SK-N-SH (cell line): ENCODE measurements around the gene GPT2. TPM values are rescaled to one million over a fixed set of nuclear protein-coding genes. Genes with fewer than 3 reads are reported as not detected.

ENCODE experiments used
- CTCF ChIA-PET: fragments of 300-600, 350-600 bp; formaldehyde crosslinking; extraction: SDS; loops from one replicate; lab custom pipeline; 2021; lab: Yijun Ruan, JAX
- POLR2A ChIA-PET: fragments of 350-600 bp; sonication (Branson Sonifier 250); formaldehyde crosslinking; extraction: SDS; loops from one replicate; lab custom pipeline; 2020; ENCODE audit warnings: antibody characterized with exemption, inconsistent platforms; lab: Yijun Ruan, JAX
- DNase-seq: peaks from one replicate; pipeline ENCODE4 v3.0.0; 2012
- H2AFZ ChIP-seq: fragments of 200-600 bp; sonication (generic); 2 replicates; pipeline ENCODE4 v1.8.1; 2016; ENCODE audit warnings: antibody characterized with exemption, mild to moderate bottlenecking, low read depth
- H3F3A ChIP-seq: fragments of 200-600 bp; sonication (generic); replicated peaks from 2 replicates; pipeline ENCODE3; 2016; ENCODE audit warnings: antibody characterized with exemption, mild to moderate bottlenecking; ENCODE audit not compliant: insufficient read depth
- H3K27ac ChIP-seq, 2 experiments: fragments of 200-500 bp in 1 of 2; fragments of 200-600 bp in 1 of 2; sonication (Bioruptor generic) in 1 of 2; sonication (generic), shearing (Covaris generic) in 1 of 2; 2 replicates each; pipeline versions ENCODE4 v1.5.1 to v1.6.1; 2014 to 2016; ENCODE audit warnings: low read depth in 2 of 2, inconsistent platforms in 1 of 2, low read length in 1 of 2, mild to moderate bottlenecking in 1 of 2, mixed read lengths in 1 of 2
- H3K27me3 ChIP-seq: fragments of 200-600 bp; sonication (generic), shearing (Covaris generic); 2 replicates; pipeline ENCODE4 v1.6.1; 2016; ENCODE audit warnings: mixed run types; ENCODE audit not compliant: insufficient read depth
- H3K36me3 ChIP-seq, 2 experiments: fragments of 200-500 bp in 1 of 2; fragments of 200-600 bp in 1 of 2; sonication (Bioruptor generic) in 1 of 2; sonication (generic) in 1 of 2; replicated peaks in 1 of 2; 2 replicates each; pipeline versions ENCODE3 to v1.5.1; 2014 to 2016; ENCODE audit warnings: low read length in 1 of 2, mild to moderate bottlenecking in 1 of 2; ENCODE audit not compliant: insufficient read depth in 2 of 2, control insufficient read depth in 1 of 2
- H3K4me1 ChIP-seq, 2 experiments: fragments of 200-500 bp in 1 of 2; fragments of 200-600 bp in 1 of 2; sonication (Bioruptor generic) in 1 of 2; sonication (generic), shearing (Covaris generic) in 1 of 2; 2 replicates each; pipeline versions ENCODE4 v1.5.1 to v1.6.1; 2014 to 2016; ENCODE audit warnings: low read depth in 1 of 2, low read length in 1 of 2, mixed run types in 1 of 2; ENCODE audit not compliant: insufficient read depth in 2 of 2, control insufficient read depth in 1 of 2
- H3K4me2 ChIP-seq: fragments of 200-600 bp; sonication (generic), shearing (Covaris generic); 2 replicates; pipeline ENCODE4 v1.6.1; 2017; ENCODE audit warnings: mixed run types
- H3K4me3 ChIP-seq, 2 experiments: fragments of 200-500 bp in 1 of 2; fragments of 200-600 bp in 1 of 2; sonication (Bioruptor generic) in 1 of 2; sonication (generic), shearing (Covaris generic) in 1 of 2; 2 replicates each; pipeline versions ENCODE4 v1.5.1 to v1.8.1; 2014 to 2016; ENCODE audit warnings: low read depth in 2 of 2, inconsistent platforms in 1 of 2, low read length in 1 of 2, mild to moderate bottlenecking in 1 of 2, mixed read lengths in 1 of 2, moderate library complexity in 1 of 2
- H3K79me2 ChIP-seq: fragments of 200-600 bp; sonication (generic); 2 replicates; pipeline ENCODE4 v1.8.1; 2017; ENCODE audit warnings: mild to moderate bottlenecking; ENCODE audit not compliant: insufficient read depth
- H3K9ac ChIP-seq: fragments of 200-600 bp; sonication (generic); 2 replicates; pipeline ENCODE4 v1.6.1; 2017; ENCODE audit warnings: mixed run types
- H3K9me2 ChIP-seq: fragments of 200-600 bp; sonication (generic); 2 replicates; pipeline ENCODE4 v1.6.1; 2017; ENCODE audit warnings: mixed run types
- H3K9me3 ChIP-seq: fragments of 200-600 bp; sonication (generic); 2 replicates; pipeline ENCODE4 v1.6.1; 2017; ENCODE audit warnings: mixed run types, mild to moderate bottlenecking, moderate library complexity
- H4K20me1 ChIP-seq: fragments of 200-600 bp; sonication (generic); 2 replicates; pipeline ENCODE4 v1.6.1; 2017; ENCODE audit warnings: mild to moderate bottlenecking, mixed run types; ENCODE audit not compliant: insufficient read depth
- CHD2 ChIP-seq: fragments of 150-350 bp; IDR thresholded peaks from 2 replicates; pipeline ENCODE4 v1.6.1; 2018; ENCODE audit warnings: low read length; ENCODE audit not compliant: partially characterized antibody
- ELF1 ChIP-seq: IDR thresholded peaks from 2 replicates; pipeline ENCODE4 v1.4.0; 2012
- FOSL2 ChIP-seq: IDR thresholded peaks from 2 replicates; pipeline ENCODE4 v1.4.0; 2012; ENCODE audit warnings: low read depth, mild to moderate bottlenecking, moderate library complexity, borderline replicate concordance
- GABPA ChIP-seq: IDR thresholded peaks from 2 replicates; pipeline ENCODE4 v1.4.0; 2012; ENCODE audit warnings: low read depth, mild to moderate bottlenecking
- GATA2 ChIP-seq: sonication (generic); formaldehyde crosslinking; IDR thresholded peaks from 2 replicates; pipeline ENCODE4 v1.5.0; 2020; ENCODE audit warnings: mild to moderate bottlenecking, missing genetic modification reagents
- JUND ChIP-seq: IDR thresholded peaks from 2 replicates; pipeline ENCODE4 v1.4.0; 2012
- MEF2A ChIP-seq: IDR thresholded peaks from 2 replicates; pipeline ENCODE4 v1.4.0; 2012; ENCODE audit warnings: low read depth, borderline replicate concordance
- MXI1 ChIP-seq: IDR thresholded peaks from 2 replicates; pipeline ENCODE4 v1.6.1; 2012; ENCODE audit warnings: mild to moderate bottlenecking, low read depth, low read length, improper control_type of control experiment
- NRF1 ChIP-seq: IDR thresholded peaks from 2 replicates; pipeline ENCODE4 v1.6.1; 2012; ENCODE audit warnings: low read depth, mild to moderate bottlenecking, low read length
- RAD21 ChIP-seq: IDR thresholded peaks from 2 replicates; pipeline ENCODE4 v1.6.1; 2012; ENCODE audit warnings: mild to moderate bottlenecking, low read length
- TAF1 ChIP-seq: IDR thresholded peaks from 2 replicates; pipeline ENCODE4 v1.6.1; 2012; ENCODE audit warnings: low read depth, mild to moderate bottlenecking, low read length, moderate library complexity, borderline replicate concordance
- TCF12 ChIP-seq: IDR thresholded peaks from 2 replicates; pipeline ENCODE4 v1.4.0; 2012
- WGBS: methylation state at CpG from one replicate; pipeline ENCODE4 v1.1.6; 2017; ENCODE audit warnings: low lambda C conversion rate; 5-methylcytosine and 5-hydroxymethylcytosine counted together
- polyA plus RNA-seq, 3 experiments: library from polyadenylated mRNA; depleted of rRNA; stranded (reverse); fragments of >200 nt; gene quantifications; 2 replicates each; pipeline ENCODE4 v1.2.3, GENCODE V29; 2012
- TF ChIP-seq, protein P1 (sequence below): IDR thresholded peaks from 2 replicates; pipeline ENCODE4 v1.4.0; 2012; ENCODE audit warnings: low read depth
- TF ChIP-seq, protein P2 (sequence below): IDR thresholded peaks from 2 replicates; pipeline ENCODE4 v1.6.1; 2012; ENCODE audit warnings: mild to moderate bottlenecking, low read depth, low read length, moderate library complexity
- TF ChIP-seq, protein P3 (sequence below): fragments of 150-350 bp; IDR thresholded peaks from 2 replicates; pipeline ENCODE4 v1.6.1; 2017; ENCODE audit warnings: antibody characterized with exemption, low read length, low read depth, borderline replicate concordance
- TF ChIP-seq, protein P4 (sequence below): fragments of 150-350 bp; IDR thresholded peaks from 2 replicates; pipeline ENCODE4 v1.6.1; 2016; ENCODE audit warnings: mild to moderate bottlenecking, low read depth, low read length
- TF ChIP-seq, protein P5 (sequence below): IDR thresholded peaks from 2 replicates; pipeline ENCODE4; 2012

Gene GPT2
- polyA plus RNA-seq, 1 of the 3 experiments (the other 2 are of a cell fraction) = 19.9 TPM

DNA sequence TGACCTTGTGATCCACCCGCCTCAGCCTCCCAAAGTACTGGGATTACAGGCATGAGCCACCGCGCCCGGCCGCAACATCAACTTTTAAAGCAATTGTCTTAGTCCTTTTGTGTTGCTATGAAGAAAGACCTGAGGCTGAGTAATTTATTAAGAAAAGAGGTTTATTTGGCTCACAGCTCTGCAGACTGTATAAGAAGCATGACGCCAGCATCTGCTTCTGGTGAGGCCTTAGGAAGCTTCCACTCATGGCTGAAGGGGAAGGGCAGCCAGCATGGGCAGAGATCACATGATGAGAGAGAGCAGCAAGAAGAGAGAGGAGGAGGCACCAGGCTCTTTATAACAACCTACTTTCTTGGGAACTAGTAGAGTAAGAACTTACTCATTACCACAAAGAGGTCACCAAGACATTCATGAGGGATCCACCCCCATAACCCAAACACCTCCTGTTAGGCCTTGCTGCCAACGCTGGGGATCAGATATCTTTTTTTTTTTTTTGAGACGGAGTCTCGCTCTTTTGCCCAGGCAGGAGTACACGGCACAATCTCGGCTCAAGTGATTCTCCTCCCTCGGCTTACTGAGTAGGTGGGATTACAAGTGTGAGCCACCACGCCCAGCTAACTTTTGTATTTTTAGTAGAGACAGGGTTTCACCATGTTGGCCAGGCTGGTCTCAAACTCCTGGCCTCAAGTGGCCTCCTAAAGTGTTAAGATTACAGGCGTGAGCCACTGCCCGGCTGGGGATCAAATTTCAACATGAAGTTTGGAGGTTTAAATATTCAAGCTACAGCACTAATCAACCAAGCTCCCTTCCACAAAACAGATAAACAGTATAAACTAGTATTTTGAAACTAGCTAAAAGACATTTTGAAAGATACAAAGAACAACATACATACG, 21.4 kb upstream of the GPT2 start:
- Histone ChIP-seq H3K9me3 (no peaks in the 10 kb centered on the region), H4K20me1 (no peaks in the 10 kb centered on the region), H3K4me2 (no peak overlapping the region), H3K4me1 (peaks cover under 1 to 3% of the 10 kb centered on the region in 2 experiments; a peak in 1 of 4 replicates), H2AFZ (no peak overlapping the region), H3F3A (peaks cover 16% of the 10 kb centered on the region), H3K4me3 (no peak overlapping the region), H3K27me3 (no peaks in the 10 kb centered on the region), H3K9me2 (no peaks in the 10 kb centered on the region), H3K9ac (no peak overlapping the region), H3K79me2 (no peaks in the 10 kb centered on the region), H3K27ac (no peak overlapping the region), H3K36me3 (no peaks in the 10 kb centered on the region)
- no peak for DNase-seq
- WGBS = 90% methylated on average over 16 of the region's 16 CpGs
- ChIA-PET CTCF (interaction anchor here (0.7 to 5.1 kb wide), 5 partner anchors 9 to 67 kb away, joined by 3 to 36 read pairs (median 4); no protein-coding TSS in a partner anchor), POLR2A (interaction anchor here (0.9 kb wide), 1 partner anchor 21 kb away, joined by 3 read pairs; the partner anchor contains the start of gene GPT2)
- TF ChIP-seq NRF1 = no peak
- no peak for TF ChIP-seq CHD2
- no peak for TF ChIP-seq TCF12
- TF ChIP-seq MEF2A = no peak

DNA sequence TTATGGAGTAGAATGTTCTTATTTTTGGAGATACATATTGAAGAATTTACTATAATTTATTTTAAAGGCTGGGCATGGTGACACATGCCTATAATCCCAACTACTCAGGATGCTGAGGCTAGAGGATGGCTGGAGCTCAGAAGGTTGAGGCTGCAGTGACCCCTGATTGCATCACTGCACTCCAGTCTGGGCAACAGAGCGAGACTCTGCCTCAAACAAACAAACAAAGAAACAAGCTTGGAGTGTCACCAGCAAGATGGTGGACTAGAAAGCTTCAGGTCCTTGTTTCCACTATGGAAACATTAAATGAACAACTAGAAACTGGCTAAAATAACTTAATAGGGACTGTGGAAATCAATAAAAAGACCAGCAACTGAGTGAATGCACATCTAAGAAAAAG, 17.9 kb upstream of the GPT2 start:
- Histone ChIP-seq H3K27ac (no peak overlapping the region), H3K36me3 (no peaks in the 10 kb centered on the region), H3K79me2 (no peaks in the 10 kb centered on the region), H3K4me3 (no peak overlapping the region), H3K9me3 (no peaks in the 10 kb centered on the region), H3K9me2 (no peaks in the 10 kb centered on the region), H3F3A (peaks cover 2% of the 10 kb centered on the region), H3K4me1 (no peaks in the 10 kb centered on the region), H3K9ac (no peak overlapping the region), H2AFZ (no peak overlapping the region), H3K27me3 (no peaks in the 10 kb centered on the region), H3K4me2 (no peak overlapping the region), H4K20me1 (no peaks in the 10 kb centered on the region)
- no peak for DNase-seq
- no peak for TF ChIP-seq FOSL2
- TF ChIP-seq, protein P1, sequence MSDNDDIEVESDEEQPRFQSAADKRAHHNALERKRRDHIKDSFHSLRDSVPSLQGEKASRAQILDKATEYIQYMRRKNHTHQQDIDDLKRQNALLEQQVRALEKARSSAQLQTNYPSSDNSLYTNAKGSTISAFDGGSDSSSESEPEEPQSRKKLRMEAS = no peak
- TF ChIP-seq MXI1 = no peak
- TF ChIP-seq ELF1 = no peak
- TF ChIP-seq GABPA = no peak
- TF ChIP-seq, protein P2, sequence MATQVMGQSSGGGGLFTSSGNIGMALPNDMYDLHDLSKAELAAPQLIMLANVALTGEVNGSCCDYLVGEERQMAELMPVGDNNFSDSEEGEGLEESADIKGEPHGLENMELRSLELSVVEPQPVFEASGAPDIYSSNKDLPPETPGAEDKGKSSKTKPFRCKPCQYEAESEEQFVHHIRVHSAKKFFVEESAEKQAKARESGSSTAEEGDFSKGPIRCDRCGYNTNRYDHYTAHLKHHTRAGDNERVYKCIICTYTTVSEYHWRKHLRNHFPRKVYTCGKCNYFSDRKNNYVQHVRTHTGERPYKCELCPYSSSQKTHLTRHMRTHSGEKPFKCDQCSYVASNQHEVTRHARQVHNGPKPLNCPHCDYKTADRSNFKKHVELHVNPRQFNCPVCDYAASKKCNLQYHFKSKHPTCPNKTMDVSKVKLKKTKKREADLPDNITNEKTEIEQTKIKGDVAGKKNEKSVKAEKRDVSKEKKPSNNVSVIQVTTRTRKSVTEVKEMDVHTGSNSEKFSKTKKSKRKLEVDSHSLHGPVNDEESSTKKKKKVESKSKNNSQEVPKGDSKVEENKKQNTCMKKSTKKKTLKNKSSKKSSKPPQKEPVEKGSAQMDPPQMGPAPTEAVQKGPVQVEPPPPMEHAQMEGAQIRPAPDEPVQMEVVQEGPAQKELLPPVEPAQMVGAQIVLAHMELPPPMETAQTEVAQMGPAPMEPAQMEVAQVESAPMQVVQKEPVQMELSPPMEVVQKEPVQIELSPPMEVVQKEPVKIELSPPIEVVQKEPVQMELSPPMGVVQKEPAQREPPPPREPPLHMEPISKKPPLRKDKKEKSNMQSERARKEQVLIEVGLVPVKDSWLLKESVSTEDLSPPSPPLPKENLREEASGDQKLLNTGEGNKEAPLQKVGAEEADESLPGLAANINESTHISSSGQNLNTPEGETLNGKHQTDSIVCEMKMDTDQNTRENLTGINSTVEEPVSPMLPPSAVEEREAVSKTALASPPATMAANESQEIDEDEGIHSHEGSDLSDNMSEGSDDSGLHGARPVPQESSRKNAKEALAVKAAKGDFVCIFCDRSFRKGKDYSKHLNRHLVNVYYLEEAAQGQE = no peak
- TF ChIP-seq JUND = no peak
- TF ChIP-seq, protein P3, sequence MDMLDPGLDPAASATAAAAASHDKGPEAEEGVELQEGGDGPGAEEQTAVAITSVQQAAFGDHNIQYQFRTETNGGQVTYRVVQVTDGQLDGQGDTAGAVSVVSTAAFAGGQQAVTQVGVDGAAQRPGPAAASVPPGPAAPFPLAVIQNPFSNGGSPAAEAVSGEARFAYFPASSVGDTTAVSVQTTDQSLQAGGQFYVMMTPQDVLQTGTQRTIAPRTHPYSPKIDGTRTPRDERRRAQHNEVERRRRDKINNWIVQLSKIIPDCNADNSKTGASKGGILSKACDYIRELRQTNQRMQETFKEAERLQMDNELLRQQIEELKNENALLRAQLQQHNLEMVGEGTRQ = no peak
- TF ChIP-seq RAD21 = no peak
- TF ChIP-seq GATA2 (CRISPR knock-in tag) = no peak
- TF ChIP-seq, protein P4, sequence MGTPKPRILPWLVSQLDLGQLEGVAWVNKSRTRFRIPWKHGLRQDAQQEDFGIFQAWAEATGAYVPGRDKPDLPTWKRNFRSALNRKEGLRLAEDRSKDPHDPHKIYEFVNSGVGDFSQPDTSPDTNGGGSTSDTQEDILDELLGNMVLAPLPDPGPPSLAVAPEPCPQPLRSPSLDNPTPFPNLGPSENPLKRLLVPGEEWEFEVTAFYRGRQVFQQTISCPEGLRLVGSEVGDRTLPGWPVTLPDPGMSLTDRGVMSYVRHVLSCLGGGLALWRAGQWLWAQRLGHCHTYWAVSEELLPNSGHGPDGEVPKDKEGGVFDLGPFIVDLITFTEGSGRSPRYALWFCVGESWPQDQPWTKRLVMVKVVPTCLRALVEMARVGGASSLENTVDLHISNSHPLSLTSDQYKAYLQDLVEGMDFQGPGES = no peak
- TF ChIP-seq, protein P5, sequence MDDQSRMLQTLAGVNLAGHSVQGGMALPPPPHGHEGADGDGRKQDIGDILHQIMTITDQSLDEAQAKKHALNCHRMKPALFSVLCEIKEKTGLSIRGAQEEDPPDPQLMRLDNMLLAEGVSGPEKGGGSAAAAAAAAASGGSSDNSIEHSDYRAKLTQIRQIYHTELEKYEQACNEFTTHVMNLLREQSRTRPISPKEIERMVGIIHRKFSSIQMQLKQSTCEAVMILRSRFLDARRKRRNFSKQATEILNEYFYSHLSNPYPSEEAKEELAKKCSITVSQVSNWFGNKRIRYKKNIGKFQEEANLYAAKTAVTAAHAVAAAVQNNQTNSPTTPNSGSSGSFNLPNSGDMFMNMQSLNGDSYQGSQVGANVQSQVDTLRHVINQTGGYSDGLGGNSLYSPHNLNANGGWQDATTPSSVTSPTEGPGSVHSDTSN = no peak
- no peak for TF ChIP-seq TAF1
- ChIA-PET POLR2A (no interaction called here), CTCF (interaction anchor here (1.2 to 5.1 kb wide), 5 partner anchors 8 to 63 kb away, joined by 3 to 36 read pairs (median 4); no protein-coding TSS in a partner anchor)
- 24% methylated on average over 1 of the region's 1 CpG for whole genome bisulfite sequencing
